HFFc6 (cell line): ENCODE measurements around the gene USP12. TPM values are rescaled to one million over a fixed set of nuclear protein-coding genes. Genes with fewer than 3 reads are reported as not detected.

ENCODE experiments used
- DNase-seq: peaks from one replicate; pipeline ENCODE4 v3.0.0-alpha.2; 2018
- H3K27ac Mint-ChIP-seq: 2 replicates; pipeline ENCODE4 v1.8.0; 2020; ENCODE audit warnings: mild to moderate bottlenecking, mixed read lengths
- H3K27me3 Mint-ChIP-seq: 2 replicates; pipeline ENCODE4 v1.8.0; 2021; ENCODE audit warnings: mild to moderate bottlenecking, moderate library complexity, mixed read lengths; ENCODE audit not compliant: insufficient read depth
- H3K36me3 Mint-ChIP-seq: 2 replicates; pipeline ENCODE4 v1.8.0; 2021; ENCODE audit warnings: low read depth, mixed read lengths
- H3K4me1 Mint-ChIP-seq: 2 replicates; pipeline ENCODE4 v1.8.0; 2020; ENCODE audit warnings: low read depth, mixed read lengths
- H3K4me3 Mint-ChIP-seq: 2 replicates; pipeline ENCODE4 v1.8.0; 2020; ENCODE audit warnings: mild to moderate bottlenecking, moderate library complexity, mixed read lengths
- H3K9me3 Mint-ChIP-seq: 2 replicates; pipeline ENCODE4 v1.8.0; 2020; ENCODE audit warnings: mild to moderate bottlenecking, mixed read lengths
- total RNA-seq, 6 experiments: library from RNA; stranded (reverse); fragmentation: NEBNext Ultra II Directional; extraction: Animal tissue kit (Norgen Biotek cat#: 25700); gene quantifications; 2 replicates in 1 of 6; 3 replicates in 5 of 6; pipeline ENCODE4 v1.2.3, GENCODE V29; 2021
- TF ChIP-seq, protein P1 (sequence below): fragments of 200-600 bp; sonication (generic); IDR thresholded peaks from 2 replicates; pipeline ENCODE4 v1.5.0; 2021; ENCODE audit warnings: antibody characterized with exemption, mild to moderate bottlenecking

Gene USP12
- total RNA-seq, 6 experiments from 2014 or later = 20.0 to 25.2 (median 22.7) TPM

DNA sequence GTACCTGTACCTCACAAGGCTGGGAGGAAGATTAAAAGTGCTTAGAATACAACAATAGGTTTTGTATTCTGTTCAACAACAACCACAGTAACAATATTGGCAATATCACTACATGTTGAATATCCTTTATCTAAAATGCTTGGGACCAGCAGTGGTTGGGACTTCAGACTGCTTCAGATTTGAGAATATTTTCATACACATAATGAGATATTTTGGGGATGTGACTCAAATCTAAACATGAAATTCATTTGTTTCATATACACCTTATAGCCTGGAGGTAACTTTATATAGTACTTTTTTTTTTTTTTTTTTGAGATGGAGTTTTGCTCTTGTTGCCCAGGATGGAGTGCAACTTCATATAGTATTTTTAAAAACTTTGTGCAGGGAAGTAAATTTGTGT, 73.9 kb downstream of the USP12 start:
- no peaks in the 10 kb centered on the region for H3K9me3 Mint-ChIP-seq
- peaks cover 40% of the 10 kb centered on the region for H3K36me3 Mint-ChIP-seq
- no peak overlapping the region for H3K4me3 Mint-ChIP-seq
- H3K27ac Mint-ChIP-seq = no peak overlapping the region
- TF ChIP-seq, protein P1, sequence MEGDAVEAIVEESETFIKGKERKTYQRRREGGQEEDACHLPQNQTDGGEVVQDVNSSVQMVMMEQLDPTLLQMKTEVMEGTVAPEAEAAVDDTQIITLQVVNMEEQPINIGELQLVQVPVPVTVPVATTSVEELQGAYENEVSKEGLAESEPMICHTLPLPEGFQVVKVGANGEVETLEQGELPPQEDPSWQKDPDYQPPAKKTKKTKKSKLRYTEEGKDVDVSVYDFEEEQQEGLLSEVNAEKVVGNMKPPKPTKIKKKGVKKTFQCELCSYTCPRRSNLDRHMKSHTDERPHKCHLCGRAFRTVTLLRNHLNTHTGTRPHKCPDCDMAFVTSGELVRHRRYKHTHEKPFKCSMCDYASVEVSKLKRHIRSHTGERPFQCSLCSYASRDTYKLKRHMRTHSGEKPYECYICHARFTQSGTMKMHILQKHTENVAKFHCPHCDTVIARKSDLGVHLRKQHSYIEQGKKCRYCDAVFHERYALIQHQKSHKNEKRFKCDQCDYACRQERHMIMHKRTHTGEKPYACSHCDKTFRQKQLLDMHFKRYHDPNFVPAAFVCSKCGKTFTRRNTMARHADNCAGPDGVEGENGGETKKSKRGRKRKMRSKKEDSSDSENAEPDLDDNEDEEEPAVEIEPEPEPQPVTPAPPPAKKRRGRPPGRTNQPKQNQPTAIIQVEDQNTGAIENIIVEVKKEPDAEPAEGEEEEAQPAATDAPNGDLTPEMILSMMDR = no peak
- peaks cover 2% of the 10 kb centered on the region for H3K27me3 Mint-ChIP-seq
- DNase-seq = no peak
- H3K4me1 Mint-ChIP-seq = peaks cover 13% of the 10 kb centered on the region

- peaks cover 60% of the 10 kb centered on the region for H3K36me3 Mint-ChIP-seq
- peaks cover 13% of the 10 kb centered on the region for H3K4me1 Mint-ChIP-seq
- no peak for DNase-seq
- TF ChIP-seq, protein P1 = no peak
- no peaks in the 10 kb centered on the region; the same call in none of the 2 replicates for H3K27me3 Mint-ChIP-seq
- no peak overlapping the region for H3K4me3 Mint-ChIP-seq
- no peaks in the 10 kb centered on the region for H3K9me3 Mint-ChIP-seq
- no peak overlapping the region for H3K27ac Mint-ChIP-seq
Measured at GRCh38 chr13:27091451-27091850, 80.2 kb downstream of the USP12 start.

DNA sequence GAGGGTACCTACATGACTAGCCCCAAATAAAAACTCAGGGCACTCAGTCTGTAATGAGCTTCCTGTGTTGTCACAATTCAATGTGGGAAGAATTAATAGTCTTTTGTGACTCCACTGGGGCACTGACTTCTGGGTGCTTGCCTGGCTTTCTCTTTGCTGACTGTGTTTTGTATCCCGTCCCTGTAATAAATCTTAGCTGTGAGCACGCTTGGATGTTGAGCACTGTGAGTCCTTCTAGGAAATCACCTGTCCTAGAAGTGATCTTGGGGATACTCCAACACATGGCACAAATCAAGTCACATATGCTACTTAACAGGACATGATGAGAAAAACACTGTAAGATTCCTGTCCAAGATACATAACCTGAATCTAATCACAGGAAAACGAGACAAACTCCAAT, 83.0 kb downstream of the USP12 start:
- no peak overlapping the region for H3K27ac Mint-ChIP-seq
- no peak overlapping the region for H3K4me3 Mint-ChIP-seq
- no peak for DNase-seq
- H3K36me3 Mint-ChIP-seq = peaks cover 48% of the 10 kb centered on the region
- TF ChIP-seq, protein P1 = no peak
- H3K4me1 Mint-ChIP-seq = peaks cover 13% of the 10 kb centered on the region
- H3K9me3 Mint-ChIP-seq = no peaks in the 10 kb centered on the region
- no peaks in the 10 kb centered on the region; the same call in none of the 2 replicates for H3K27me3 Mint-ChIP-seq

- no peaks in the 10 kb centered on the region for H3K9me3 Mint-ChIP-seq
- H3K36me3 Mint-ChIP-seq = peaks cover 34% of the 10 kb centered on the region
- DNase-seq = no peak
- H3K4me1 Mint-ChIP-seq = peaks cover 13% of the 10 kb centered on the region
- no peak overlapping the region; the same call in 1 of the 2 replicates for H3K27ac Mint-ChIP-seq
- peaks cover 2% of the 10 kb centered on the region for H3K27me3 Mint-ChIP-seq
- no peak overlapping the region for H3K4me3 Mint-ChIP-seq
- TF ChIP-seq, protein P1 = no peak
Measured at GRCh38 chr13:27086599-27087265, 84.9 kb downstream of the USP12 start.

- DNase-seq = no peak
- TF ChIP-seq, protein P1 = no peak
- Mint-ChIP-seq H3K9me3 (no peaks in the 10 kb centered on the region), H3K4me1 (peaks cover 34% of the 10 kb centered on the region), H3K36me3 (peaks cover 18% of the 10 kb centered on the region), H3K27me3 (peaks cover 3% of the 10 kb centered on the region), H3K4me3 (no peak overlapping the region), H3K27ac (no peak overlapping the region)
Measured at GRCh38 chr13:27083183-27083582, 88.4 kb downstream of the USP12 start.
